Panc1 (cell line): Measurements from ENCODE around the gene GLTP. TPM values are rescaled to one million over a fixed set of nuclear protein-coding genes. Genes with fewer than 3 reads are reported as not detected.
A peak's percentile ranks its signal among the peaks of the same experiment; 100 is the strongest.

Experiments used
- ATAC-seq: fragments of 200-7000 bp; cut with Tn5 transposase; 2 replicates; pipeline ENCODE4 v1.9.1; 2020; ENCODE audit warnings: mild to moderate bottlenecking, moderate library complexity
- BruUV-seq: library from RNA; stranded (reverse); fragments of 400-500 nt; replicated peaks from 2 replicates; lab custom pipeline; 2021; lab: Mats Ljungman, UMichigan
- CTCF ChIA-PET: fragments of 300-600 bp; sonication (Branson Sonifier 250); formaldehyde crosslinking; loops from one replicate; lab custom pipeline; 2022; ENCODE audit warnings: antibody characterized with exemption; lab: Charles Lee
- POLR2A ChIA-PET: fragments of 300-600 bp; sonication (Branson Sonifier 250); formaldehyde crosslinking; loops from one replicate; lab custom pipeline; 2022; ENCODE audit warnings: antibody characterized with exemption; lab: Charles Lee
- DNase-seq: peaks from one replicate; pipeline ENCODE4 v3.0.0-alpha.2; 2010; ENCODE audit warnings: low read depth, low spot score
- H3K27ac ChIP-seq: 2 replicates; pipeline ENCODE4 v1.5.1; 2011; ENCODE audit warnings: mild to moderate bottlenecking, low read length, inconsistent platforms
- H3K27me3 ChIP-seq: fragments of 200-500 bp; sonication (Bioruptor generic); 2 replicates; pipeline ENCODE4 v1.6.0; 2014; ENCODE audit warnings: low read length, inconsistent platforms; ENCODE audit not compliant: control insufficient read depth, insufficient read depth
- H3K36me3 ChIP-seq: fragments of 200-500 bp; sonication (Bioruptor generic); 2 replicates; pipeline ENCODE4 v1.5.1; 2014; ENCODE audit warnings: inconsistent platforms, mild to moderate bottlenecking, low read length, moderate library complexity; ENCODE audit not compliant: control insufficient read depth, insufficient read depth
- H3K4me1 ChIP-seq: 2 replicates; pipeline ENCODE4 v1.5.1; 2011; ENCODE audit warnings: inconsistent platforms, mild to moderate bottlenecking, low read length, moderate library complexity; ENCODE audit not compliant: control insufficient read depth, insufficient read depth
- H3K4me3 ChIP-seq, 2 experiments: 2 replicates each; pipeline ENCODE4 v1.5.1; 2011 to 2012; ENCODE audit warnings: low read depth in 2 of 2, low read length in 2 of 2, mild to moderate bottlenecking in 2 of 2, inconsistent platforms in 1 of 2, moderate library complexity in 1 of 2
- H3K9me3 ChIP-seq: fragments of 200-500 bp; sonication (Bioruptor generic); 2 replicates; pipeline ENCODE4 v1.5.1; 2014; ENCODE audit warnings: low read depth, mild to moderate bottlenecking, inconsistent platforms, low read length, moderate library complexity; ENCODE audit not compliant: control insufficient read depth, insufficient read depth
- POLR2AphosphoS5 ChIP-seq: IDR thresholded peaks from 2 replicates; pipeline ENCODE4 v1.6.1; 2012; ENCODE audit warnings: mild to moderate bottlenecking, low read depth, low read length, moderate library complexity
- SIN3A ChIP-seq: IDR thresholded peaks from 2 replicates; pipeline ENCODE4 v1.6.1; 2012; ENCODE audit warnings: low read depth, mild to moderate bottlenecking, low read length, moderate library complexity, borderline replicate concordance; ENCODE audit not compliant: insufficient read depth
- TCF7L2 ChIP-seq: IDR thresholded peaks from 2 replicates; pipeline ENCODE4 v1.6.1; 2011; ENCODE audit warnings: mild to moderate bottlenecking, low read depth, low read length, inconsistent platforms
- in situ Hi-C: cut with HindIII; loops from 2 replicates; pipeline ENCODE4 v1.10.0; 2016; ENCODE audit warnings: low sequenced_read_pairs, low pct_unique_long_range_greater_than_20kb
- intact Hi-C: fragments of 100-400 bp; cut with micrococcal nuclease; formaldehyde crosslinking; loops from one replicate; pipeline ENCODE4 v1.10.0; 2022; ENCODE audit not compliant: unreplicated experiment
- total RNA-seq: library from RNA; stranded (reverse); gene quantifications from one replicate; pipeline ENCODE4 v1.2.1, GENCODE V29; 2021; ENCODE audit not compliant: unreplicated experiment
- TF ChIP-seq, protein P1 (sequence below): fragments of 450-650 bp; IDR thresholded peaks from 2 replicates; pipeline ENCODE4 v1.5.1; 2017; ENCODE audit warnings: mild to moderate bottlenecking
- TF ChIP-seq, protein P2 (sequence below), 2 experiments: IDR thresholded peaks; 2 replicates each; pipeline ENCODE4 v1.6.1; 2011 to 2012; ENCODE audit warnings: low read depth in 2 of 2, control low read depth in 1 of 2, low read length in 1 of 2, mild to moderate bottlenecking in 1 of 2, moderate library complexity in 1 of 2; ENCODE audit not compliant: insufficient read depth in 1 of 2

The GLTP gene
- total RNA-seq, 1 experiment from 2014 or later, result 24.8 TPM

DNA sequence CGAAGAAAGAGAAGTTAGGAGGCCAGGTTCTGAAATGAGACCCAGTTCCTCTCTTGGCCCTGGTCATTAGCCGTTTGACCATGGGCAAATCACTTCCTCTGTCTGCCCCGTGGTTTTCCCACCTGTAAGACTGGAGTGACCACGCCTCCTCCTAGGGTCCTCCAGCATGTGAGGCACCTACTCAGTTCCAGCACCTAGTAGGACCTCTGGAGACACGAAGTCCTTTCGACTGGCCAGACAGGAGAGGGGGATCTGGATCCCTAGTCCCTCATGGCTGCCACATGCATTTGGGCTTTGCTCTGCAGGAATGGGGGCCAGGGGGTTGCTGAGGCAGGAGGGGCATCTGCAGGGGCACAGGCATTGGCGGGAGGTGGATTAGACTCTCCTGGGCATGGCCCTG is 63.5 kb downstream of the GLTP start:
- ATAC-seq (no peak), DNase-seq (no peak)
- no TSS peak for BruUV-seq
- peaks cover 9% of the 10 kb centered on the region for H3K4me1 ChIP-seq
- CTCF ChIA-PET, result no interaction called here
- TF ChIP-seq, protein P1, sequence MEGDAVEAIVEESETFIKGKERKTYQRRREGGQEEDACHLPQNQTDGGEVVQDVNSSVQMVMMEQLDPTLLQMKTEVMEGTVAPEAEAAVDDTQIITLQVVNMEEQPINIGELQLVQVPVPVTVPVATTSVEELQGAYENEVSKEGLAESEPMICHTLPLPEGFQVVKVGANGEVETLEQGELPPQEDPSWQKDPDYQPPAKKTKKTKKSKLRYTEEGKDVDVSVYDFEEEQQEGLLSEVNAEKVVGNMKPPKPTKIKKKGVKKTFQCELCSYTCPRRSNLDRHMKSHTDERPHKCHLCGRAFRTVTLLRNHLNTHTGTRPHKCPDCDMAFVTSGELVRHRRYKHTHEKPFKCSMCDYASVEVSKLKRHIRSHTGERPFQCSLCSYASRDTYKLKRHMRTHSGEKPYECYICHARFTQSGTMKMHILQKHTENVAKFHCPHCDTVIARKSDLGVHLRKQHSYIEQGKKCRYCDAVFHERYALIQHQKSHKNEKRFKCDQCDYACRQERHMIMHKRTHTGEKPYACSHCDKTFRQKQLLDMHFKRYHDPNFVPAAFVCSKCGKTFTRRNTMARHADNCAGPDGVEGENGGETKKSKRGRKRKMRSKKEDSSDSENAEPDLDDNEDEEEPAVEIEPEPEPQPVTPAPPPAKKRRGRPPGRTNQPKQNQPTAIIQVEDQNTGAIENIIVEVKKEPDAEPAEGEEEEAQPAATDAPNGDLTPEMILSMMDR, result no peak
- TF ChIP-seq, protein P2, sequence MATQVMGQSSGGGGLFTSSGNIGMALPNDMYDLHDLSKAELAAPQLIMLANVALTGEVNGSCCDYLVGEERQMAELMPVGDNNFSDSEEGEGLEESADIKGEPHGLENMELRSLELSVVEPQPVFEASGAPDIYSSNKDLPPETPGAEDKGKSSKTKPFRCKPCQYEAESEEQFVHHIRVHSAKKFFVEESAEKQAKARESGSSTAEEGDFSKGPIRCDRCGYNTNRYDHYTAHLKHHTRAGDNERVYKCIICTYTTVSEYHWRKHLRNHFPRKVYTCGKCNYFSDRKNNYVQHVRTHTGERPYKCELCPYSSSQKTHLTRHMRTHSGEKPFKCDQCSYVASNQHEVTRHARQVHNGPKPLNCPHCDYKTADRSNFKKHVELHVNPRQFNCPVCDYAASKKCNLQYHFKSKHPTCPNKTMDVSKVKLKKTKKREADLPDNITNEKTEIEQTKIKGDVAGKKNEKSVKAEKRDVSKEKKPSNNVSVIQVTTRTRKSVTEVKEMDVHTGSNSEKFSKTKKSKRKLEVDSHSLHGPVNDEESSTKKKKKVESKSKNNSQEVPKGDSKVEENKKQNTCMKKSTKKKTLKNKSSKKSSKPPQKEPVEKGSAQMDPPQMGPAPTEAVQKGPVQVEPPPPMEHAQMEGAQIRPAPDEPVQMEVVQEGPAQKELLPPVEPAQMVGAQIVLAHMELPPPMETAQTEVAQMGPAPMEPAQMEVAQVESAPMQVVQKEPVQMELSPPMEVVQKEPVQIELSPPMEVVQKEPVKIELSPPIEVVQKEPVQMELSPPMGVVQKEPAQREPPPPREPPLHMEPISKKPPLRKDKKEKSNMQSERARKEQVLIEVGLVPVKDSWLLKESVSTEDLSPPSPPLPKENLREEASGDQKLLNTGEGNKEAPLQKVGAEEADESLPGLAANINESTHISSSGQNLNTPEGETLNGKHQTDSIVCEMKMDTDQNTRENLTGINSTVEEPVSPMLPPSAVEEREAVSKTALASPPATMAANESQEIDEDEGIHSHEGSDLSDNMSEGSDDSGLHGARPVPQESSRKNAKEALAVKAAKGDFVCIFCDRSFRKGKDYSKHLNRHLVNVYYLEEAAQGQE (IDR thresholded peaks at IDR 0.05; ENCODE audit: insufficient read depth in 1 of 2, low read depth in 2 of 2, low read length in 1 of 2), result no peak
- TF ChIP-seq SIN3A (no peak), POLR2AphosphoS5 (no peak), TCF7L2 (no peak)
- H3K27me3 ChIP-seq, result no peaks in the 10 kb centered on the region
- H3K27ac ChIP-seq, result no peak overlapping the region
- H3K4me3 ChIP-seq, result no peak overlapping the region
- H3K9me3 ChIP-seq, result no peaks in the 10 kb centered on the region
- in situ Hi-C loops, result no loop called here
- H3K36me3 ChIP-seq, result no peaks in the 10 kb centered on the region
- intact Hi-C loops, result no loop called here
- POLR2A ChIA-PET, result no interaction called here

DNA sequence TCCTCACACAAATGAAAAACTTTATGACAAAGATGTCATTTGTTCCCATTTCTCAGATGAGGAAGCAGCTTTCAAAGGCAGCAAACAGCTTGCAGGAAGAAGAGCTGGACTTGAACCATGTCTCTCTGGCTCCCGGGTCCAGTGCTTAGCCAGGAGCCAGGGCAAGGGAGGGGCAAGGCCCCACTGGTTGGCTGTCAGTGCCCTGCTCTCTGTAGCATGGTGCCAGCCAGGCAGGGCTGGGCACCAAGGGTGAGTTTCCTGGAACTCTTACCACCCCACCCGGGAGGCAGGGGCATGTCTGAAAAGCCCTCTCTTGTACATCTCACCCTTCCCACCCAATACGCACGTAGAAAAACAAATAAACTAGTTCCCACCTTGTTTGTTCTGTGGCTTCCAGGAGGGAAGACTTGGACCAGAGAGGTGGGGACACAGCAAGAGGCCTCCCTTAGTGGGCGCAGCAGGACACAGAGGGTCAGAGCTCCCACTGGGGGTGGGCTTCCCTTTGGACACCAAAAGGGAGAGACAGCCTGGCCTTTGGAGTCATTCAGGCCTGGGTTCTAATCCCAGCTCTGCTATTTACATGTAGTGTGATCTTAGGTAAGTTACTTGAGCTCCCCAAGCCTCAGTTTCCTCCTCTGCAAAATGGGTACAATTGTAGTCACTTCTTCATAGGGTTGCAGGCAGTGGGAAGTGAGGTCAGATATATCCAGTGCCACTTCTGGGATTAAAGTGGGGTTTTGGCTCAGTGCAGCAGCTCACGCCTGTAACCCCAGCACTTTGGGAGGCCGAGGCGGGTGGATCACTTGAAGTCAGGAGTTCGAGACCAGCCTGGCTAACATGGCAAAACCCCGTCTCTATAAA is 64.4 kb downstream of the GLTP start:
- H3K4me3 ChIP-seq, result no peak overlapping the region
- peaks cover 9% of the 10 kb centered on the region for H3K4me1 ChIP-seq
- BruUV-seq, result no TSS peak
- ATAC-seq, result 0 out of 2 replicates have a peak, but pooled peaks have one; percentile 33
- POLR2A ChIA-PET, result interaction anchor here (0.6 kb wide), 1 partner anchor 209 kb away, joined by 9 read pairs; no protein-coding TSS in a partner anchor
- TF ChIP-seq TCF7L2, result no peak
- TF ChIP-seq POLR2AphosphoS5, result no peak
- TF ChIP-seq, protein P2 (IDR thresholded peaks at IDR 0.05; ENCODE audit: insufficient read depth in 1 of 2, low read depth in 2 of 2, low read length in 1 of 2), result no peak
- TF ChIP-seq, protein P1, result no peak
- no peak for TF ChIP-seq SIN3A
- in situ Hi-C loops, result no loop called here
- intact Hi-C loops, result no loop called here
- no peaks in the 10 kb centered on the region for H3K36me3 ChIP-seq
- no peaks in the 10 kb centered on the region for H3K27me3 ChIP-seq
- no peaks in the 10 kb centered on the region for H3K9me3 ChIP-seq
- H3K27ac ChIP-seq, result no peak overlapping the region
- CTCF ChIA-PET, result no interaction called here
- no peak for DNase-seq
